ENCODE data around the gene CBX5.

The CBX5 gene

DNA sequence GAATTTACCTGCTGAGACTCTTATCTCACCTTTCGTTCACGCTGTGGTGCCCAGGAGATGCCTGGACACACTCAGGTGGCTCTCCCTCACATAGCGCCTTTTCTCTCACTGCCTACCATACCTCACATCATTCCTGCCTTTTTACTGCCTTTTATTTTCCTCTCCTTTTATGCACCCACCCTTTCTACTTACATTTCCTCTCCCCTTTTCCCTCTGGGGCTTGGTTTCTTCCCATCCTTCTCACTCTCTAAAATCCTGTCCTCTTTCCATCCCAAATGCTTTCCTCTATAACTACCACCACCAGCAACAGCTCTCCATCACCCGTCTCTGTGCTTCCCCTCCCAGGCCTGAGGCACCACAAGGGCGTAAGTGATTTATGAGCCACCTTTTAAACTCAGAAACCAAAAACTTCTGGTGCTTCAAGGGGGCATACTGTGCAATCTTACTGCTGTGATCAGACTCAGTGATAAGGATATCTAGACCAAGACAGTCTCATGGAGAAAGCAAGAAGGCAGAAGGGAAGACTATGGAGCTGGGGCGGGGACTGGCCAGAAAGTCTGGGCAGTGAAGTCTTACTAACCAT is 58.4 kb downstream of the CBX5 start:
- DNase-seq, result no peak

DNA sequence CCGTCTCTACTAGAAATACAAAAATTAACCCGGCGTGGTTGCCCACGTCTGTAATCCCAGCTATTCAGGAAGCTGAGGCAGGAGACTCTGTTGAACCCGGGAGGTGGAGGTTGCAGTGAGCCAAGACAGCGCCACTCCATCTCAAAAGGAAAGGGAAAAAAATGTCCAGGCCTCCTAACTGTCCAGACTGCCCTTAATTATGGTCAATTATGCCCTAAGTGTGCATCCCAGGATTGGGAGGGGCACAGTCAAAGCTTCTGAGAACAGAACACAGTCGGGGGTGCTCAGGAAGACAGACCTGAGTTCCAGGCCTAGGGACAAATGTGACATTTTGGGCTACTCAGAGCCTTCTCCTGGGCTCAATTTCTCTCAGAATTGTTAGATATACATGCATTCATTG is 59.4 kb downstream of the CBX5 start:
- DNase-seq, result no peak

DNA sequence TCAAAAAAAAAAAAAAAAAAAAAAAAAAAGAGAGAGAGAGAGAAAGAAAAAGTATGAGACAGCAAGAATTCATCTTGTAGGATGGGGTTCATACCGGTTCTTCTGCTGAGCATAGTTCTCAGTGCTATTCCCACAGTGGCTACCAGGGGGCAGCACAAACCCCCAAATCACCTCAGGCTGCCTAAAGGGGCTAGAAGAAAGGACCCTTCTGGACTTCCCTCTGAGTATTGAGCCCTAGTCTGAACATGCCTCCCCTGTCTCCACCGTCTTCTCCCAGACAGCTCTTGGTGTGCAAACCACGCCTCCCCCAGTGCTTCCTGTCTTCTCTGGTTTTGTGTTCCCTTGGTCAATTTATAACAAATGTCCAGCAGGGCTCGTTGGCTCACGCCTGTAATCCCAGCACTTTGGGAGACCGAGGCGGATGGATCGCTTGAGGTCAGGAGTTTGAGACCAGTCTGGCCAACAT is 59.8 kb downstream of the CBX5 start:
- DNase-seq, result peak; percentile 80

DNA sequence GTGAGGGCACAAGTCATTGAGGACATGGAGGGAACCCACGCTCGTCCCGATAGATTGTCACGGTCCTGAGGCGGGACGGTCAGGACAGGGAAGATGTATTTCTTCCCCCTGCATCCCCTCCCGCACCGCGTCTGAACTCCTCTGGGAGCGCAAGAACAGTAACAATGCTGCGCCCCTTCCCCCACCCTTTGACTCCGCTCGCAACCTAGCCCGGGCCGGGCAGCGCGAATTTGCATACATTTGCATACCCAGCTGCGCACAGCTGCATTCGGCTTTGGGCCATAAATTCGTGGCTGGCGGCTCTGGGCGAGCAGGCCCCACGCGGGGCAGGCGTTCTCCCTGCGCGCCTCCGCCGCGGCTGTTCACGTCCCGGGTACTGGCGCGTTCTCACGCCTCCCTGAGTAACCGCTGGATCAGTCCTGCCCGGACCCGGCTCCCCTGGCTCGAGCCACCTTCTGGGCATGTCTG is 62.1 kb downstream of the CBX5 start:
- DNase-seq, result no peak

DNA sequence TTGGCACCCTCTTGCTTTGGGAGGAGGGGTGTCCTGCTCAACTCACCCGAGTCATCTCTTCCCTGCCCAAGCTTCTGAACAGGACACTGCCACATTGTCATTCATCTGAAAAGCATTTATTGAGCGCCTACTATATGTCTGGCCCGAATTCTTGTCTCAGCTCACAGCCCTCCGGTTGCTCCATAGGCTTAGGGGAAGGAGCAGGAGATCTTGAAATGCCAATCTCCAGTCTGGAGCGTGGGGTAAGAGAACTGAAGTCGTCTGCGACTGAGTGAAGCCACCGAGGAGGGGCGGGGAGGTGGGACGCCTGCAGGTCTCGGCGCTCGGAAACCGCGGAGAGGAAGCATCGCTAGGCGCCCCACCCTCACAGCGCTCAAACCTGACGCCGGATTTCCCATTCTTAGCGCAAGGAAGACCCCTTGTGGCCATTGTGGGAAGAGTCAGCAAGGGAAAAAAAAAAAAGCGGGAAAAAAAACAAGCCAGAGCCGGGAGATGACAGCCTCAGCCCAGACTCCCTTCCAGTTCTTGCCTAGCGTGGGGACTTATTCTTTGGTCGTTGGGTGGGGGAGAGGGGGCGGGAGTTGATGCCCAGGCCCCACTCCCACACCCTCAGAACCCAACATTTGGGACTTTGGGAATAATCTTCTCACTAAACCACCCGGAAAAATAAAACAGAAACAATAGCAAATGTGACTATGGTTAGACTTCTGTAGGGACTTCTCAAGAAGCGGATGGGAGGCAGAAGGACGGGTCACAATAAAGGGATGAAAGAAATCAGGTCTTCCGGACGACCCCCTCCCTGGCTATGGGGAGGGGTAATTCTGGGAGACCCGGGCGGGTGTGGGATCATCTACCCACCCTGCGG is 62.9 kb downstream of the CBX5 start:
- DNase-seq, result peak; percentile 91

DNA sequence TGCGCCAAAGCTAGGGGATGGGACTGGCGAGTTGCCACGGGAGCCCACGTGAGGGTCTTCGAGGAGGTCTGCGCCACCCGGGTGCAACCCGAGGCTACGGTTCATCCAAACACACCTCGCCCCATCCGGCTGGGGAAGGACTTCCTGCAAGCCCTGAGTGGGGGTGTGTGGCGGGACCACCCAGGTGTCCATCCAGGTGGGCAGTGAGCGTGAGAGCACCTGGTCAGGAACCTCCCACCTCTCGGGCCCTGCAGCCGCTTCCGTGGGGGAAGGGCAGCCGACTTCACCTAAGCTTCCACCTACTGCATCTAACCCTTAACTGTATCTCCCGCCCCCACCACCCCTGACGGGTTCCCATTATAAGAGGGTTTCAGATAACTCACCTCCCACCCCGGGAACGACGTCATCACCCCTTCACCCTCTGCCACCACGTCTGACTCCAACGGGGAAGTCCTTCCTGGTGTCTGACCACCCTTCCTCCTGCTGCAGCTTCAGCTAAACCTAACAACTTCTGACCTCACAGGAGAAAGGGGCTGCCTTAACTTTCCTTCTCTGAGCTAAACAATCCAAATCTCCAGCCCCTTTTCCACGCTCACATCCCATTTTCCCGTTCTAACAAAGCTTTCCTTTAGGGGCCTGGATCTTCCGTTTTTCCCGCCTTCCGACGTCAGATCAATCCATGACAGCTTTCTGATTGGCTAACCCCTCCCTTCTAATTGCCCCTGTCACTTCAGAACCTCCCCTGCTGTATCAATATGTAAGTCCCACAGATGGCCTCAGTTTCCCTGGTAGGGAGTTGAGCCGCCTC is 63.7 kb downstream of the CBX5 start:
- DNase-seq, result peak; percentile 70

DNA sequence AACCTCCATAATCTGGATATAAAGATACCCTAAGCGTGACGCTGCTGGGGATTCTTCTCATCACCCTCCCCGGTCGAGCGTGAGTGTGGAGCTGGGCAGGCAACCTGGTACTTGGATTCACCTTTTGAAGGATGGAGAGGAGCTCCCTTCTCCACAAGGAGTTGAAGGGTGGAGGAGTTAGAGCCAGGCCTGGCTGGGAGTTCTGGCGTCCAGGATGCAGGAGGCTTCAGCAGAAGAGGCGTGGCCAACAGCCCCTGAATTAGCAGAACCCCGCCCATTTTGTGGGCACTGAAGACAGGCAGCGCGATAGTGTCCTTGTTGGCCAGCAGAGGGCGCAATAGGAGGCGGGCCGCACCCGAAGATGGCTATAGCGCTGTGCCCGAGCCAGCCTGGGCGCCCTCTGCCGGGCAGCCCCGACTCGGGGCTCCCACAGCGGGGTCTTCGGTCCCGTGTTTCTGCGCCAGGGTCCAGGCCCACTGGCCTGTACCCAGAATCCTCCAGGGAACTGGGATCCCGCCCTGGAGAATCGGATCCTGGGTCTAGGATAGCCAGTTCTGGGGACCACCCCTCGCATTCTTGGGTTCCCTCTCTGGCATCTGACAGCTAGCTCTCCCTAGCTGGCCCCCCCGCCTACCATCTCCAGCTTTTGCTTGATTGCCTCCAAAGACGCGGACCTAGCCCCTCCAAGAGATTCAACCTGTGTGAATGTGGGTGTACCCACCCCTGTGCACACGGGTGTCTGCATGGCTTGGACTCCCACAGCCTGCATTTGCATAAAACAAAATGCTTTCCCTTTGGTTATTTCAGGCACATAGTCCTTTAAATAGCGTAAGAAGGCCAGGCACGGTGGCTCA is 65.1 kb downstream of the CBX5 start:
- DNase-seq, result peak; percentile 92

DNA sequence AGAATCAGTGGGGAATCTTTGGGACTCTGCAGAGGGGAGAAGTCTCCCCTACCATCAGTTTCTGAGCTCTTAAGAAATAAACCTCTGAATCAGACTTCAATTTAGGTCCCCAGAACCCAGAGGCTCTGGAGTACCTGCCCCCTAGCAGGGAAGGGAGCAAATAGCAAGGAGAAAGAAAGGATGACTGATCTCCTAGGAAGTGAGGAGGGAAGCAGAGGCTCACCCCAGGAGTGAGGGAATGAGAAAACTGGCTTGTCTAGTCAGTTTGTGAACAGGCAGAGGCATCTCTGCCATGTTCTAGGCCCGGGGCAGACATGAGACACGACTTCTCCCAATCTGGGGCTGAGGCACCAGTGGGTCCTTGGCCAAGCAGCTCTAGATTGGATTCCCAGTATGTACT is 66.8 kb downstream of the CBX5 start:
- DNase-seq, result no peak

DNA sequence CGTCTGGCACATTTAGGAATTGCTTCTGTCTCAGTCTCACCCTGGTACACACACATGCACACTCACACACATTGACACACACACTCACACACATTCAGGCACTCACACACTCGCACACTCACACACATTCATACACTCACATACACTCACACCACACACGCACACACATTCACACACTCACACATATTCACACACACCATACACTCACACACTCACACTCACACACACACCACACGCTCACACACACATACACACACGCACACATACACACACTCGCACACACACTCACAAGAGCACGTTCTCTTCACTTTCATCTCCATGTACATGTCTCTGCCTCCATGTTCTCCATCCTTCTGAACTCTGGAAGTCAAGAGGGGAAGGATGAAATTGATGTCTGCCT is 68.0 kb downstream of the CBX5 start:
- DNase-seq, result no peak

DNA sequence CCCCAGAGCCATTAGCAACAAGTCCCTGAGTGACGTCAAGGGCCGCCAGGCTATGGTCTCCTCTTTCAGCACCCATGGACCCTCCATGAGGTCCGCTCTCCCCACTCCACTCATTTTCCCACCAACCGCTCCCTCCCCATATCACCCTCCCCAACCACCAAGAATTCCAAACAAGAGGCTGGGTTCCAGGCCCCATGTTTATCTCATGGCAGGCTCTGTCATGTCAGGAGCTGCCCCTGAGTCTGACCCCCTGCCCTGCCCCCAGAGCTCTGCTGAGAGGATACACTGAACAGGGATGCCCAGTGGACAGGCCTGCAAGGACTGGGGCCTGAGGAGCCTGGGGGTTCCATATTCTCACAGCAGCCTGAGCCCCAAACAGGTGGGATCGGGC is 69.5 kb downstream of the CBX5 start:
- DNase-seq, result no peak

DNA sequence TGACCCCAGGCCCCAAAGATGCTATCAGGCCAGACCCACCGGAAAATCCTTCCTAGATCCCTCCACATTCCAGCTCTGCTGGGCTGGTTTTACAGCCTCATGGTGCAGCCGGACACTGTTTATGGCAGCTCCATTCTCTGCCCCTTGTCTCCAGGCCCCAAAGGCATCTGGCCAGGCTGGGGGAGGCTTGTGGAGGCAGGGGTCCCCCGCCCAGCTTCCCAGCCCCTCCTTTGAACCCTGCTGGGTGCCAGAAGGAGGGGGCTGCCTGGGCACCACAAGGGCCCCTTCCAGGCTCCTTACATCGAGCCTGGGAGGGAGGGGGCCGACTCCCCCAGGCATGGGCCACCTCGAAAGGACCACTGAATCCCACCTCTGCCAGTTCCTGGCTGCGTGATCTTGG is 71.3 kb downstream of the CBX5 start:
- DNase-seq, result no peak

DNA sequence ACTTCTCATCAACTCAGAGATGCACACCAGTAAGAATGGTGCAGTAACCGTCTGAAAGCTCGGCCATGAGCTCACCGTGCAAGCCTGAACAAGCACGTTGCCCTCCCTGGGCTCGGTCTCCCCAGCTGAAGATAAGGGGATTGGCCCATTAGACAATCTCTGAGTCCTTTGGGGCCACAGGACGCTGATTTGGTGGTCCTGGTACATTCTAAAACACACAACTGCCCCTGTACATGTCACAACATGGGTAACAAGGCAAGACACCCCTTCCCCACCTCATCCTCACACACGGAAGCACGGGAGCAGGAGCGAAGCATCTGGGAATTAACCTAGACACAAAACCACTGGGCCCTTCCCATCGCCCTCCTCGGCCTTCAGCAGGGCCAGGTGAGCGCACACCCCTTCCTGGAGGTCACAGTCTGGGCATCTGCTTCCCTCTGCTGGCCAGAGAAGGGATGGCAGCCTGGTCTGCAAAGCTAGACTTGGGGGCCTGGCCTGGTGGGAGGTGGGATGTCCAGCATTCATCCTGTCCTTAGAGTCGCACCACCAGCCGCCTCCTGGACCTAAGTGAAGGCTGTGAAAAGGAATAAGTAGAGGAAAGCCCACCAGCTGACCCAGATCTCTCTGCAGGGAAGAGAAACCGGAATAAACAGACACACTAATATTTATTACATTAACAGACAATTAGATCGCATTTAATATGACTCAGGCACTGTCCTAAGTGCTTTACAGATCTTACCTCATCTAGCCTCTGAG is 72.2 kb downstream of the CBX5 start:
- DNase-seq, result peak; percentile 71

DNA sequence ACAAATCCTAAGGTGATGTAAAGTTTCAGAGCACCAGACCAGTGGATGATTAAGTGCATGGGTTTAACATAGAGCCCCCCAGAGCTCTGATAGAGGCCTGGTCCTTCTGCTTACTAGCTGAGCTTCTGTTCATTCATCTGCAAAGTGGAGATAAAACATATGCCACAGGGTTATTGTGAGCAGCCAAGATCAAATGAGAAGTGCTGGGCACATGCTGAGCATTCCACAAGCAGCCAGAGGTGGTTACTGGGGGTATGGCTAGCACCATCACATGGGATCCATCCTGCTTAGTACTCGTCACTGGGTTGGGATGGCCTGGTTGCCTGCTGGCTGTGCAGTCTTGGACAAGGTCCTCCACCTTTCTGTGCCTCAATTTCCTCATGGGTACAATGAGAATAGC is 73.1 kb downstream of the CBX5 start:
- DNase-seq, result peak; percentile 56

DNA sequence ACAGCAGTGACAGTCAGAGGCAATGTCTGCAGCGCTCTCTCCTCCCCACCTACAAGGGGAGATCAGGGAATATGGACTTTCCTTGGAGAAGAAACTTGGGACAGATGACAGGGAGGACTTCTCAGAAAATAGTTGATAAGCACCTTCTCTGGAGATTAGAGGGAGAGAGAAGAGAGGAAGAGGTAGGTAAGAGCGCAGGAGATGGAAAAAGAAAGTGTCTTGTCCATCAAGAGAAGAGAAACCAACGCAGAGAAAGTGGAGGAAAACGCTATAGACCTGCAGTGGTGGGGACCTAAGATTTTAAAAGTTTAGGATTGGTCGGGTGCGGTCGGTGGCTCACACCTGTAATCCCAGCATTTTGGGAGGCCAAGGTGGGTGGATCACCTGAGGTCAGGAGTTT is 75.6 kb downstream of the CBX5 start:
- no peak for DNase-seq

DNA sequence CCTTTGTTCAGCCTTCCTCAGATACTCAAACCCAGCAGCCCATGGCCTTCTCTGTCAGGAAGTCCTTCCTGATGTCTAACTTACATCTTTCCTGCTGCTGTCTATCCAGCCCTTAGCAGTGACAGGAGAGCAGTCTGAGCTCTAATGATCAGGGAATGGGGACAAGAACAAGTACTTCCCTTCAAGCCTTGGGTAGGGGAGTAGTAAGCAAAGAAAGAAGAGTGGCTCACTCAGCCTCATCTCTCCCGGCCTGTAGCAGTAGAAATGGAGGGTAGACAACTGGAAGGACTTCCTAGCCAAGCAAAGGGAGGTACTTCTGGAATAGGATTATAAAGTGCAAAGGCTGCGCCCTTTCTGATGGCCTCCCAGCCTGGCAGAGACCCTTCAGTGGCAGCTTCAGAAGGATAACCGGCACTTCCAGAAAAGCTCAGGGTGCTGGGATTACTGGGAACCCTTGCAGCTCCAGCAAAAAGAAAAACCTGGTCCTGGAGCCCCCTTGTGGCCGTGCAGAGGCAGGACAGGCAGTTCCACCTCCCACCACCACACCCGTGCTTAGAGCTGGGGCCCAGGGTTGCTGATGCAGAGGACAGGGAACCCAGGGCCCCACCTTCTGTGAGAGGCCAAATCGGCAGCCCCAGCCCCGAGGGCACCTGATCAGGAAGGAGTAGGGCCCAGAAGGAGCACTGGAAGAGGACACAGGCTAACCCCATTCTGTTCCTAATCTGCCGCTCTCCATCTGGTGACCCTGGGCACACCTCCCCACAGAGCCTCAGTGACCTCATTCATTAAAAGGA is 78.7 kb downstream of the CBX5 start:
- peak; percentile 80 for DNase-seq

DNA sequence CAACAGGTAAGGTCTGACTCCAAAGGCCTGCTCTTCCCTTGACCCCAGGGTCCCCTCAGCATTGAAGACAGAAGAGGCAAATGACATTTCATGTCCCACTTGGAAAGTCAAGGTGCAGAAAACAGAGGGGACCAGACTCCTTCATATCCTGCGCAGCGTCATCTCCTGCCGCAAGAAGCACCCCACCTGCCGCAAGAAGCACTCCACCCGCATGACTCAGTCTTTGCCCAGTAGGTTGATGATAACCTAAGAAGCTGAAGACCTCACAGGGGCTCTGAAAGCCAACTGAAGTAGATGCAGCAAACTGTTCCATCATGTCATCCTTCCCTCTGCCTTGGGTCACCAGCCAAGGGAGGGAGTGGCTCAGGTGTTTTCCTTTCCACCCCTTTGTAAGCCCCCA is 79.5 kb downstream of the CBX5 start:
- DNase-seq, result no peak

DNA sequence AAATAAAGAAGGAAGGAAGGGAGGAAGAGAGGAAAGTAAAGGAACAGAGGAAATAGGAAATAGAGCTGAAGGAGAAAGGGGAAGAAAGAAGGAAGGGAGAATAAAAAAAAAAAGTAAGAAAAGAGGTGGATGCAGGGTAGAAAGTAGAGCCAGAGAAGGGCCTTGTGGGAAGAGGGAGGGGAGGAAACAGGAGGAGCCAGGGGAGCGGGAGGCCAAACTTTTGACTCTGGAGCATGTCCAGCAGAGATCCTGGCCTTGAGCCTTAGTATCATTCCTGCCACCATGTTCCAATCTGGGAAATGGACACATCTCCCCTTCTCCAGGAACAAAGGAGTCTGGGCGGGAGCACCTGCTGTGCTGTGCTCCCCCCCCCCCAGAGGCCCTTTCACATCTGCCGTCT is 80.0 kb downstream of the CBX5 start:
- no peak for DNase-seq

DNA sequence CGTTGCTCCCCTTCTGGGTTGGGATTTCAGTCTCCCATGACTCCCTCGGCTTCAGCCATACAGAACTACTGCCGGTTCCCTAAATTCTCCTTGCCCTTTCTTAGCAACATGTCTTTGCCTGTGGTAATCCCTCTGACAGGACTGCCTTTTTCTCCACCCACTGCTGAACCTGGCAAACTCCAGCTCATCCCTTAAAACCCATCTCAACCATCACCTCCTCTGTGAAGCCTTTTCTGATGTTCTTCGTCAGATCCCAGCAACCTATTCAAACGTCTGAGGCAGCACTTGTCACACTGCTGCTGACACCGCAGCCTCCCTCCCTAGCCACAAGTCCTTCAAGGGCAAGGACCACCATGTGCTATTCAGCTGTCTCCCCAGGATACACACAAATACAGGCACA is 80.9 kb downstream of the CBX5 start:
- DNase-seq, result no peak

DNA sequence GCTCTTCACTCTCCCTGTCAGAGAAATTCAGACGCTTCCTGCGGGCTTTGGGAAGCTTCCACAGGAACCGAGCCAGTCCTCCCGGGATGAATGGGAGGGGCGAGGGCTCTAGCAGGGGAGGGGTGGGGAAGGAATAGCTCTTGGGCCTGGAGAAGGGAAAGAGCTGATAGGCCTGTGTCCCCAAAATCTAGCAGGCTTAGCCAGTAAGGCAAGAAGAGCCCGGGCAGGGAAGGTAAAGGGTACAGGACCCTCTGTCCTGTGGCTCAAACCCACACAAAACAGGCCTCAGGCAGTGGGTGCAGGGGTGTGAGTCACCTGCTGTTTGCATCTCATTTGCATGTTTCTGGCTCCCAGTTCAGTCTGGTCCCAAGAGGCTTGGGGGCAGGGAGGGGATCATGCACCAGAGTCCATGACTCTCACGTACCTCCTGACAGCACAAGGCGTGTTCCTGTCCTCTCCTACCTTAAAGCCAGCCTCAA is 82.5 kb downstream of the CBX5 start:
- no peak for DNase-seq

DNA sequence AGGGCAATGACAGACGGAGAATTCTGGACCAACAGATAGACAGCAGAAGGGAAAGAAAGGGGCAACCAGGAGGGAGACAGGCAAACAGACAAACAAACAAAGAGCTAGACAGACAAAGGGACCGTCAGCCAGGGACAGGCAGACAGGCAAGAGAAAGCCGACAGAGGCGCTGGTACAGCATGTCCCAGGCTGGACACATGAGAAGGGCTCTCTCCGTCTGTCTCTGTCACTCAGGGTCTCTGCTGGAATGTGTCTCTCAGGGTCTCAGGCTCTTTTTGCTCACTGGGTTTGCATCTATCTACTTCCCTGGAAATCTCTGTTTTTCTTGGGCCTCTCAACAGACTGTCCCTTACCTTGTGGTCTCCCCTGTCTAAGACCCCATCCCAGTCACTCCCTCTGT is 82.9 kb downstream of the CBX5 start:
- no peak for DNase-seq

DNA sequence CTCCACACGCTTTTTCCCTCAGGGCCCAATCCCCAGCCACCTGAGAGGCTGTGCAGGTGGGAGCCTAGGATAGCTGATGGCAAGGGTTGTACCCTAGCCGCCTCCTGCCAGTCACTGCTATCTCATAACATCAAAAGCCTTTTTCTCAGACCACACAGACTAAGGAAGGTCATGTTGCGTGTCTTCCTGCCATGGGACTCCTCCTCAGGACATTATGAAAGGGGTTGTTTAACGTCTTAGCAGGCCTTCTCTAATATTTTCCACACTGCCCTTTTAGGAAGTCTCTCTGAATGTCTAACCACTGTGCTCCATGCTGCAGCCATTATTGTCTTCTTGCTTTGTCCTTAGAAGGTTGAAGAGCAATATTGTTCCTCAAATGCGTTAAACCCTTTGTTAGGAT is 83.5 kb downstream of the CBX5 start:
- no peak for DNase-seq
